MM.1S (cell line): ENCODE data around the gene ADARB2.

Experiments used
- DNase-seq: peaks from one replicate; pipeline ENCODE4 v3.0.0-alpha.2; 2015
- H2AFZ ChIP-seq: fragments of 300-600 bp; sonication (generic); 2 replicates; pipeline ENCODE4 v1.6.0; 2016; ENCODE audit warnings: antibody characterized with exemption, low read length
- H3F3A ChIP-seq: fragments of 300-600 bp; sonication (generic); 2 replicates; pipeline ENCODE4 v1.6.1; 2016; ENCODE audit warnings: mild to moderate bottlenecking, antibody characterized with exemption, low read length, moderate library complexity, mixed read lengths; ENCODE audit not compliant: insufficient read depth
- H3K27ac ChIP-seq: fragments of 300-600 bp; sonication (generic); 2 replicates; pipeline ENCODE4 v1.5.1; 2016; ENCODE audit warnings: mild to moderate bottlenecking, low read length
- H3K27me3 ChIP-seq: fragments of 300-600 bp; sonication (generic); replicated peaks from 2 replicates; pipeline ENCODE4 v1.6.0; 2016; ENCODE audit warnings: low read length; ENCODE audit not compliant: insufficient read depth
- H3K36me3 ChIP-seq: fragments of 300-600 bp; sonication (generic); replicated peaks from 2 replicates; pipeline ENCODE4 v1.6.1; 2016; ENCODE audit warnings: mild to moderate bottlenecking, low read length, mixed read lengths; ENCODE audit not compliant: insufficient read depth
- H3K4me1 ChIP-seq: fragments of 300-600 bp; sonication (generic); 2 replicates; pipeline ENCODE4 v1.6.1; 2016; ENCODE audit warnings: low read length, mixed read lengths
- H3K4me2 ChIP-seq: fragments of 300-600 bp; sonication (generic); 2 replicates; pipeline ENCODE4 v1.6.0; 2016; ENCODE audit warnings: low read depth, low read length
- H3K4me3 ChIP-seq: fragments of 300-600 bp; sonication (generic); 2 replicates; pipeline ENCODE4 v1.5.1; 2016; ENCODE audit warnings: low read length, mixed read lengths
- H3K79me2 ChIP-seq: fragments of 300-600 bp; sonication (generic); 2 replicates; pipeline ENCODE4 v1.6.1; 2016; ENCODE audit warnings: mixed run types, low read length, mixed read lengths
- H3K9ac ChIP-seq: fragments of 300-600 bp; sonication (generic); 2 replicates; pipeline ENCODE4 v1.6.1; 2016; ENCODE audit warnings: low read length, mixed read lengths
- H3K9me2 ChIP-seq: fragments of 300-600 bp; sonication (generic); replicated peaks from 2 replicates; pipeline ENCODE4 v1.6.1; 2016; ENCODE audit warnings: mild to moderate bottlenecking, low read length, mixed read lengths; ENCODE audit not compliant: insufficient read depth
- H3K9me3 ChIP-seq: fragments of 300-600 bp; sonication (generic); replicated peaks from 2 replicates; pipeline ENCODE4 v1.6.1; 2016; ENCODE audit warnings: mild to moderate bottlenecking, low read length, mixed read lengths; ENCODE audit not compliant: insufficient read depth
- H4K20me1 ChIP-seq: fragments of 300-600 bp; sonication (generic); 2 replicates; pipeline ENCODE4 v1.6.1; 2016; ENCODE audit warnings: mild to moderate bottlenecking, low read length, moderate library complexity, mixed read lengths; ENCODE audit not compliant: insufficient read depth
- EZH2 ChIP-seq: fragments of 300-600 bp; sonication (generic); optimal IDR thresholded peaks from 2 replicates; pipeline ENCODE3; 2017; ENCODE audit warnings: low read depth, mild to moderate bottlenecking, antibody characterized with exemption, low read length, mixed read lengths
- EZH2phosphoT487 ChIP-seq: fragments of 300-600 bp; sonication (generic); IDR thresholded peaks from 2 replicates; pipeline ENCODE4 v1.6.1; 2018; ENCODE audit warnings: antibody characterized with exemption, low read length
- TF ChIP-seq, protein P1 (sequence below): fragments of 300-600 bp; sonication (generic); IDR thresholded peaks from 2 replicates; pipeline ENCODE4 v1.5.1; 2016; ENCODE audit warnings: antibody characterized with exemption, low read length, mixed read lengths

ADARB2 gene

DNA sequence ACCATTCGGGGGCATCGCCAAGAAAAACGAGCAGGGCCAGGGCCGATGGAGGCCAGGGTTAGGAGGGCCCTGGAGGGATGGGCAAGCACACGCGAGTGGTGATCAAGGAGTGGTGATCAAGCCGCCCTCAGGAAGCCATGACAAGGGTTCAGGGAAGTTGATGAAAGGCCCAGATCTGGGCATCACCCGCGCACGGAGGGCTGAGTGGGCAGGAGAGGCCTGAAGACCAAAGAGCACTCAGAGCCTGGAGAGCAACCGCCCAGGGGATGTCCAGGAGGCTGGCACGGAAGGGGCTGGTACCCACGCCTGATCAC, 566.5 kb downstream of the ADARB2 start:
- H3K4me2 ChIP-seq: no peak overlapping the region

DNA sequence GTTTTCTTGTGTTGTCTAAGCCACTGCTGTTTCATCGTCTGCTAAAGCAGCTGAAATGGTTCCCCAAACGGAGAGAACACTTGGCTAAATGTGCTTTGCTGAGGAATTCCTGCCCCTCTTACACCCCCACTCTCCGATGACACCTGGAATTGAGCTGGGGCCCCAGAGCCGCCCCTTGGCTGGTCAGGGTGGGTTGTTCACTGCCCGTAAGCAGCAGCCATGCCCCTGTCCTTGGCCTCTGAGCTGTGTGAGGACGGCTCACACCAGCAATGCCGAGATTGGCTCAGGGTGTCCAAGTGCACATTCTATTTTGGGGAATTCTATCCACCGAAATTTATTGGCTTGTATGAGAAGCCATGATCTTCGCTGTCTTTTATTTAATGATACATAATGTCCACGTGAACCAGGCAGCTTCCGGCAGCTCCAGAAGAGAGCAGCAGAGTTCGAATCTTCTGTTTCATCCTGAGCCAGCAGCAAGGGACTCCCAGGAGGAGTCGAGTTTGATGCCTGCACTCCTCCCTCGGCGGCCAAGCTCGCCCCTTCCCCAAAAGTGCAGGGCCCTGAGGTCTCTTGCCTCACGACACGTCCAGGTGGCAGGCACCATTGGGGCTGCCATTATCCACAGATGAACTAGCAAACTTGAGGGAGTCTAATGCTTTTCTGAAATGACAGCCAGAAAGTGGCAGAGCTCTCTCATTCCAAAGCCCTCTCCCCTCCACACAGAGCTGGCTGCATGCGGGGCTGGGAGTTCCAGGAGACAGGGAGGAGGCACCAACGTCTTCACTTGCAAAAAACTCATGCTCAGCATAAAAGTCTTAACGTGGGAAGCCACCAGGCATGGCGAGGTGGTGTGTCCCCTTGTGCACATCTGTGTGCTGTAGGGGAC, 567.1 kb downstream of the ADARB2 start:
- H3K9ac ChIP-seq: no peak overlapping the region
- H3K9me3 ChIP-seq: no peaks in the 10 kb centered on the region
- H3K9me2 ChIP-seq: no peaks in the 10 kb centered on the region
- no peak for DNase-seq
- H3K36me3 ChIP-seq: no peaks in the 10 kb centered on the region
- no peak overlapping the region for H3K4me2 ChIP-seq
- H3K4me3 ChIP-seq: no peak overlapping the region
- TF ChIP-seq, protein P1, sequence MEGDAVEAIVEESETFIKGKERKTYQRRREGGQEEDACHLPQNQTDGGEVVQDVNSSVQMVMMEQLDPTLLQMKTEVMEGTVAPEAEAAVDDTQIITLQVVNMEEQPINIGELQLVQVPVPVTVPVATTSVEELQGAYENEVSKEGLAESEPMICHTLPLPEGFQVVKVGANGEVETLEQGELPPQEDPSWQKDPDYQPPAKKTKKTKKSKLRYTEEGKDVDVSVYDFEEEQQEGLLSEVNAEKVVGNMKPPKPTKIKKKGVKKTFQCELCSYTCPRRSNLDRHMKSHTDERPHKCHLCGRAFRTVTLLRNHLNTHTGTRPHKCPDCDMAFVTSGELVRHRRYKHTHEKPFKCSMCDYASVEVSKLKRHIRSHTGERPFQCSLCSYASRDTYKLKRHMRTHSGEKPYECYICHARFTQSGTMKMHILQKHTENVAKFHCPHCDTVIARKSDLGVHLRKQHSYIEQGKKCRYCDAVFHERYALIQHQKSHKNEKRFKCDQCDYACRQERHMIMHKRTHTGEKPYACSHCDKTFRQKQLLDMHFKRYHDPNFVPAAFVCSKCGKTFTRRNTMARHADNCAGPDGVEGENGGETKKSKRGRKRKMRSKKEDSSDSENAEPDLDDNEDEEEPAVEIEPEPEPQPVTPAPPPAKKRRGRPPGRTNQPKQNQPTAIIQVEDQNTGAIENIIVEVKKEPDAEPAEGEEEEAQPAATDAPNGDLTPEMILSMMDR: no peak
- TF ChIP-seq EZH2 (no peak), EZH2phosphoT487 (no peak)
- no peaks in the 10 kb centered on the region for H3K4me1 ChIP-seq
- H3F3A ChIP-seq: no peaks in the 10 kb centered on the region
- H3K27me3 ChIP-seq: peaks cover 6% of the 10 kb centered on the region; the same call in 1 of the 2 replicates
- H3K79me2 ChIP-seq: no peaks in the 10 kb centered on the region
- H3K27ac ChIP-seq: no peak overlapping the region
- H2AFZ ChIP-seq: no peak overlapping the region
- H4K20me1 ChIP-seq: no peaks in the 10 kb centered on the region

More for the DNA sequence above, 566.5 kb downstream of the ADARB2 start:
- no peaks in the 10 kb centered on the region for H3F3A ChIP-seq
- H3K27me3 ChIP-seq: peaks cover 6% of the 10 kb centered on the region; the same call in 1 of the 2 replicates
- no peak overlapping the region for H3K27ac ChIP-seq
- TF ChIP-seq EZH2 (no peak), EZH2phosphoT487 (no peak)
- TF ChIP-seq, protein P1: no peak
- H3K4me3 ChIP-seq: no peak overlapping the region
- no peak for DNase-seq
- no peaks in the 10 kb centered on the region for H3K36me3 ChIP-seq
- no peaks in the 10 kb centered on the region for H3K9me2 ChIP-seq
- H3K79me2 ChIP-seq: no peaks in the 10 kb centered on the region
- H4K20me1 ChIP-seq: no peaks in the 10 kb centered on the region
- H2AFZ ChIP-seq: no peak overlapping the region
- no peaks in the 10 kb centered on the region for H3K9me3 ChIP-seq
- no peak overlapping the region for H3K9ac ChIP-seq
- H3K4me1 ChIP-seq: no peaks in the 10 kb centered on the region

DNA sequence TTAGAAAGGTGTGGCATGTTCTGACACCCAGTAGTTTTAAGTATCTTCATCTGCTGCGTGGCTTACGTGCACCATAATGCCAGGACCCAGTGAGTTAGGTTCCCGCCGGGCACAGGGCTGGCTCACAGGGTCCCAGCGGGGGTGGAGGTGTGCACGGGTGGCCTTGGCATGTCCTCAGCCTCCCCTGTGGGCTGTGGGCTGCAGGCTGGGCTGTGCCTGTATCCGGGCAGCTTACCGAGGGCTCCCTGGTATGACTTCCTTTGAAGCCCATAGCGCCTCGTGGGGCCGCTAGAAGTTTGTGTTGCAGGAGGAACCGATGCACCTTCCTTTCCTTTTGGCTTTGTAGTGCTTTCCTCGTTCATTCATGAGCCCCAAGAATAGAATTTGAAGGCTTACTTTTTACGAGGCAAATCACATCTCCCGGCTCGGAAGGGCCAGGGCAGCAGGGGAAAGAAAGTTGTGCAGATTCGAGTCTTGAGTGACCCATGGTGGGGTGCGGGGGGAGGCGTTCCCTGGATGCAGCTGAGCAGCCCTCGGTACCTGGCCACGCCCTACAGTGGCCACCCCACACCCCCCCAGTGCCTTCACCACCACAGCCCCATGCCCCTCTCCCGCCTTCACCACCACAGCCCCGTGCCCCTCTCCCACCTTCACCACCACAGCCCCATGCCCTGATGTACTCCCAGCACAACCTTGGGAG, 568.0 kb downstream of the ADARB2 start:
- Histone ChIP-seq H3K79me2 (no peaks in the 10 kb centered on the region), H3K27me3 (peaks cover 6% of the 10 kb centered on the region; the same call in 1 of the 2 replicates), H2AFZ (no peak overlapping the region), H3K9me3 (no peaks in the 10 kb centered on the region), H3K9ac (no peak overlapping the region), H3K4me2 (no peak overlapping the region), H3K4me1 (no peaks in the 10 kb centered on the region), H3K27ac (no peak overlapping the region), H3K4me3 (no peak overlapping the region), H3K36me3 (no peaks in the 10 kb centered on the region), H3F3A (no peaks in the 10 kb centered on the region), H3K9me2 (no peaks in the 10 kb centered on the region), H4K20me1 (no peaks in the 10 kb centered on the region)
- TF ChIP-seq EZH2phosphoT487 (no peak), EZH2 (no peak)
- TF ChIP-seq, protein P1: no peak
- DNase-seq: no peak
